Measurements from ENCODE around the gene MYDGF. TPM values are rescaled to one million over a fixed set of nuclear protein-coding genes. Genes with fewer than 3 reads are reported as not detected.

The MYDGF gene
- total RNA-seq, 1 donor from 2014 or later, result 85.2 TPM

Other genes starting within 250 kb of the MYDGF start
- 41.2 and 47.2 TPM in 2 replicates for gene UBXN6, start 212.5 kb downstream of the MYDGF start, total RNA-seq
- gene HDGFL2, start 198.0 kb downstream of the MYDGF start, total RNA-seq, result 66.0 and 72.7 TPM in 2 replicates
- not detected in 2 replicates for gene PLIN4, start 151.9 kb downstream of the MYDGF start, total RNA-seq
- not detected in 2 replicates for gene PLIN5, start 135.1 kb downstream of the MYDGF start, total RNA-seq
- gene LRG1, start 130.3 kb downstream of the MYDGF start, total RNA-seq, result 0.24 and 0.40 TPM in 2 replicates
- gene SEMA6B, start 110.7 kb downstream of the MYDGF start, total RNA-seq, result 0.40 TPM in 1 of 2 replicates, not detected in the other
- 12.5 and 13.5 TPM in 2 replicates for gene TNFAIP8L1, start 30.8 kb downstream of the MYDGF start, total RNA-seq
- gene DPP9, start 53.5 kb upstream of the MYDGF start, total RNA-seq, result 86.4 and 95.9 TPM in 2 replicates
- 22.9 and 23.3 TPM in 2 replicates for gene FEM1A, start 121.4 kb upstream of the MYDGF start, total RNA-seq
- 33.8 and 33.9 TPM in 2 replicates for gene TICAM1, start 161.4 kb upstream of the MYDGF start, total RNA-seq
- 28.6 and 34.4 TPM in 2 replicates for gene PLIN3, start 197.3 kb upstream of the MYDGF start, total RNA-seq
- 0.24 and 0.28 TPM in 2 replicates for gene ARRDC5, start 232.6 kb upstream of the MYDGF start, total RNA-seq
- 158 and 161 TPM in 2 replicates for gene UHRF1, start 239.2 kb upstream of the MYDGF start, total RNA-seq

Measured in activated CD4-positive, alpha-beta T cell treated with anti-CD3 and anti-CD28 coated beads, Interleukin-2, amount 10 ng/mL, durations not matched to agents 24 days and 14 days (primary cell).